Fibroblast of the aortic adventitia (primary cell): ENCODE measurements around the gene SLC11A1. TPM values are rescaled to one million over a fixed set of nuclear protein-coding genes. Genes with fewer than 3 reads are reported as not detected.

Source experiments
- DNase-seq: peaks from one replicate; pipeline ENCODE4 v3.0.0-alpha.2; 2010; ENCODE audit warnings: low read depth
- H3K4me3 ChIP-seq: 2 replicates; pipeline ENCODE4 v1.5.1; 2011; ENCODE audit warnings: low read depth, mild to moderate bottlenecking, control low read depth, low read length, moderate library complexity
- CTCF ChIP-seq: IDR thresholded peaks from 2 replicates; pipeline ENCODE4 v1.5.1; 2011; ENCODE audit warnings: mild to moderate bottlenecking, low read length, control low read depth, inconsistent platforms; ENCODE audit not compliant: insufficient read depth
- total RNA-seq: library from RNA; depleted of rRNA; stranded (reverse); fragments of >200 nt; gene quantifications from 2 replicates; pipeline ENCODE4 v1.2.3, GENCODE V29; 2012; ENCODE audit warnings: low replicate concordance

Gene SLC11A1
- total RNA-seq, 1 donor: 0.09 TPM

GRCh38 chr2:218407717-218408116 lies 25.6 kb downstream of the SLC11A1 start:
- DNase-seq: no peak
- H3K4me3 ChIP-seq: no peak overlapping the region
- TF ChIP-seq CTCF: no peak

GRCh38 chr2:218418321-218418716 lies 36.2 kb downstream of the SLC11A1 start:
- no peak for DNase-seq
- TF ChIP-seq CTCF: no peak
- H3K4me3 ChIP-seq: no peak overlapping the region

GRCh38 chr2:218418717-218419458 lies 36.8 kb downstream of the SLC11A1 start, which contains the start of gene VIL1:
TSS of gene VIL1 (plus strand) at chr2:218419123. CDS start at chr2:218423779, 4,656 bp downstream.
- no peak for TF ChIP-seq CTCF
- DNase-seq: no peak
- no peak within 1 kb of the TSS for H3K4me3 ChIP-seq

GRCh38 chr2:218419630-218420216 lies 37.6 kb downstream of the SLC11A1 start:
- DNase-seq: no peak
- TF ChIP-seq CTCF: no peak
- H3K4me3 ChIP-seq: no peak overlapping the region

GRCh38 chr2:218421027-218421426 lies 39.0 kb downstream of the SLC11A1 start:
- H3K4me3 ChIP-seq: no peak overlapping the region
- TF ChIP-seq CTCF: no peak

GRCh38 chr2:218422403-218423086 lies 40.5 kb downstream of the SLC11A1 start:
- H3K4me3 ChIP-seq: no peak overlapping the region
- no peak for TF ChIP-seq CTCF
- DNase-seq: no peak

More at GRCh38 chr2:218421027-218421426, 39.0 kb downstream of the SLC11A1 start:
- DNase-seq: no peak
